Measurements from ENCODE around the gene STRIP2.
"Not testable (repeated sequence)": the region's sequence is repeated elsewhere in the genome, so short reads cannot be mapped to it uniquely, and the experiment has no call there.

The STRIP2 gene

DNA sequence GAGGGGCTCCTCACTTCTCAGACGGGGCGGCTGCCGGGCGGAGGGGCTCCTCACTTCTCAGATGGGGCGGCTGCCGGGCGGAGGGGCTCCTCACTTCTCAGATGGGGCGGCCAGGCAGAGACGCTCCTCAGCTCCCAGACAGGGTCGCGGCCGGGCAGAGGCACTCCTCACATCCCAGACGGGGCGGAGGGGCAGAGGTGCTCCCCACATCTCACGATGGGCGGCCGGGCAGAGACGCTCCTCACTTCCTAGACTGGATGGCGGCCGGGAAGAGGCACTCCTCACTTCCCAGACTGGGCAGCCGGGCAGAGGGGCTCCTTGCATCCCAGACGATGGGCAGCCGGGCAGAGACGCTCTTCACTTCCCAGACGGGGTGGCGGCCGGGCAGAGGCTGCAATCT is 42.2 kb downstream of the STRIP2 start:
- not testable (repeated sequence) for H3K4me3 ChIP-seq (ENCODE audit: low read length); H3K9ac ChIP-seq (ENCODE audit: low read depth, low read length); H3K9me3 ChIP-seq (ENCODE audit: insufficient read depth, low read depth, low read length); H3K27ac ChIP-seq (ENCODE audit: low read depth, low read length); H3K27me3 ChIP-seq (ENCODE audit: insufficient read depth, low read length); H3K4me1 ChIP-seq (ENCODE audit: insufficient read depth, low read length)
- H3K36me3 ChIP-seq (ENCODE audit: insufficient read depth, low read length), result peaks cover 12% of the 10 kb centered on the region; the same call in 1 of the 2 replicates
- WGBS, result 96% methylated on average over 20 of the region's 27 CpGs

DNA sequence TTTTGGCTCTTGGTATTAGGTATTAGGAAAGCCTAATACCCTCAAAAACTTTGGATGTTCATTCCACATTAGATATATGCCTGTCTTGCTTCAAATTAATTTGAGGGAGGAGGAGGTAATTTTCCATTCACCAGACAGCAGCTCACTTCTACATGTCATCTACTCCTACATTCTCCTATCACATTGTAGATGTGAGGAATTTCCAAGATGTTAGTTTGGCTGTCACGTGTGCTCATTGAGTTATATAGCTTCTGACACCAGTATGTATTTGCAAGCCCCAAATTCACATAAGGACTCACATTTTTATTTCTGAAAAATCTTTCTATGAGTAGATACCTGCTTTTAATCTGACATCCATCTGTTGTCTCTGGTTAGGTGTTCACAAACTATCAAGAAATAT is 45.6 kb downstream of the STRIP2 start:
- H3K9me3 ChIP-seq (ENCODE audit: insufficient read depth, low read depth, low read length), result no peaks in the 10 kb centered on the region
- H3K9ac ChIP-seq (ENCODE audit: low read depth, low read length), result no peak overlapping the region
- 80% methylated on average over 1 of the region's 1 CpG for WGBS
- H3K4me3 ChIP-seq (ENCODE audit: low read length), result no peak overlapping the region
- H3K27ac ChIP-seq (ENCODE audit: low read depth, low read length), result no peak overlapping the region
- H3K27me3 ChIP-seq (ENCODE audit: insufficient read depth, low read length), result no peaks in the 10 kb centered on the region
- peaks cover 23% of the 10 kb centered on the region; the same call in 1 of the 2 replicates for H3K36me3 ChIP-seq (ENCODE audit: insufficient read depth, low read length)
- H3K4me1 ChIP-seq (ENCODE audit: insufficient read depth, low read length), result no peaks in the 10 kb centered on the region

DNA sequence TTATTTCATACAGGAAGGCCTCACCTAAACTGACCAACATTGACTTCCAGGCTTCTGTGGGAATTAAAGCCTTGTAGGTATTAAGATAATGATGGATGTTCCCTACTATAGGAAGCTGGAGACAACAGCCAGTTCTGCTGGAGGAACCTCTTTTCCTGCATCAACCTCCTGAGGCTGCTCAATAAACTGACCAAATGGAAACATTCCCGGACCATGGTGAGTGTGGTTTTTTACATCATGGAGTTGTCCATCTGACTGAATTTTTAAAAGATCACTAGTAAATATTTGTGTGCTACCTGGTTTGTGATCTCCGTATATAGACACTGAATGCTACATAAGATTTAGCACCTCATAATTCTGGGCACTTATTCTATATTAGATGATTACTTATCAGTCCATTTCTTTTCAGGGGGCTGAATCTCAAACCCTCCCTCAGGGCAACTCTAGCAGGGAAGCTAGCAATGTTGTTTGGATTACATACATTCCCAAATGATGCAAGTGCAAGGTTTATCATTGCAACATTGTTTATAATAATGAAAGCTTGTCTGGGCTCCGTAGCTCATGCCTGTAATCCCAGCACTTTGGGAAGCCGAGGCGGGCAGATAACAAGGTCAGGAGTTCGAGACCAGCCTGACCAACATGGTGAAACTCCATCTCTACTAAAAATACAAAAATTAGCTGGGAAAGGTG is 46.6 kb downstream of the STRIP2 start:
- H3K27ac ChIP-seq (ENCODE audit: low read depth, low read length), result no peak overlapping the region
- H3K4me1 ChIP-seq (ENCODE audit: insufficient read depth, low read length), result no peaks in the 10 kb centered on the region
- no peaks in the 10 kb centered on the region for H3K27me3 ChIP-seq (ENCODE audit: insufficient read depth, low read length)
- H3K9me3 ChIP-seq (ENCODE audit: insufficient read depth, low read depth, low read length), result no peaks in the 10 kb centered on the region
- 97% methylated on average over 5 of the region's 6 CpGs for WGBS
- H3K36me3 ChIP-seq (ENCODE audit: insufficient read depth, low read length), result peaks cover 23% of the 10 kb centered on the region; the same call in 1 of the 2 replicates
- H3K4me3 ChIP-seq (ENCODE audit: low read length), result no peak overlapping the region
- no peak overlapping the region for H3K9ac ChIP-seq (ENCODE audit: low read depth, low read length)

DNA sequence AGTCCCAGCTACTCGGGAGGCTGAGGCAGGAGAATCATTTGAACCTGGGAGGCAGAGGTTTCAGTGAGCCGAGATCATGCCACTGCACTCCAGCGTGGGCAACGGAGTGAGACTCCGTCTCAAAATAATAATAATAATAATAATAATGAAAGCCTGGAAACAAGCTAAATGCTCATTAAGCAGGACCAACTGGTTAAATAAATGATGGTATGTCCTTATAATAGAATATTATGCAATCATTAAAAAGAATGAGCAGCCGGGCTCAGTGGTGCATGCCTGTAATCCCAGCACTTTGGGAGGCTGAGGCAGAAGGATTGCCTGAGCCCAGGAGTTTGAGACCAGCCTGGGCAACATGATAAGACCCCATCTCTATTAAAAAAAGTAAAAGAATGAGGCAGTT is 47.1 kb downstream of the STRIP2 start:
- H3K36me3 ChIP-seq (ENCODE audit: insufficient read depth, low read length), result peaks cover 26% of the 10 kb centered on the region; the same call in 1 of the 2 replicates
- not testable (repeated sequence) for H3K9me3 ChIP-seq (ENCODE audit: insufficient read depth, low read depth, low read length); H3K4me1 ChIP-seq (ENCODE audit: insufficient read depth, low read length); H3K27me3 ChIP-seq (ENCODE audit: insufficient read depth, low read length); H3K4me3 ChIP-seq (ENCODE audit: low read length); H3K9ac ChIP-seq (ENCODE audit: low read depth, low read length); H3K27ac ChIP-seq (ENCODE audit: low read depth, low read length)
- WGBS, result 93% methylated on average over 3 of the region's 6 CpGs

DNA sequence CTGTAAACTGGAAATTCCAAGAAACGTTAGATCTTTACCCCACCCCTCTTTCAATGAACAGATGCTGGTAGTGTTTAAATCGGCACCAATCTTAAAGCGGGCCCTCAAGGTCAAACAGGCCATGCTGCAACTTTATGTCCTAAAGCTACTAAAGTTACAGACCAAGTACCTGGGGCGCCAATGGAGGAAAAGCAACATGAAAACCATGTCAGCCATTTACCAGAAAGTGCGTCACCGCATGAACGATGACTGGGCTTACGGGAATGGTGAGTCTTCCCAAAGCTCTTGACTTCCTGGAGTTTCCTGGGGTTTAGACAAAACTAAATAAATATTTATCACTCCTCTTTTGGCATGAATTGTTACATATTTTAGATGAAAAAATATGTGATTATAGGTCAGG is 48.5 kb downstream of the STRIP2 start:
- no peak overlapping the region for H3K27ac ChIP-seq (ENCODE audit: low read depth, low read length)
- H3K9me3 ChIP-seq (ENCODE audit: insufficient read depth, low read depth, low read length), result no peaks in the 10 kb centered on the region
- no peaks in the 10 kb centered on the region for H3K27me3 ChIP-seq (ENCODE audit: insufficient read depth, low read length)
- H3K4me3 ChIP-seq (ENCODE audit: low read length), result no peak overlapping the region
- peaks cover 23% of the 10 kb centered on the region; the same call in 1 of the 2 replicates for H3K36me3 ChIP-seq (ENCODE audit: insufficient read depth, low read length)
- no peaks in the 10 kb centered on the region for H3K4me1 ChIP-seq (ENCODE audit: insufficient read depth, low read length)
- WGBS, result 94% methylated on average over 8 of the region's 8 CpGs
- H3K9ac ChIP-seq (ENCODE audit: low read depth, low read length), result no peak overlapping the region

DNA sequence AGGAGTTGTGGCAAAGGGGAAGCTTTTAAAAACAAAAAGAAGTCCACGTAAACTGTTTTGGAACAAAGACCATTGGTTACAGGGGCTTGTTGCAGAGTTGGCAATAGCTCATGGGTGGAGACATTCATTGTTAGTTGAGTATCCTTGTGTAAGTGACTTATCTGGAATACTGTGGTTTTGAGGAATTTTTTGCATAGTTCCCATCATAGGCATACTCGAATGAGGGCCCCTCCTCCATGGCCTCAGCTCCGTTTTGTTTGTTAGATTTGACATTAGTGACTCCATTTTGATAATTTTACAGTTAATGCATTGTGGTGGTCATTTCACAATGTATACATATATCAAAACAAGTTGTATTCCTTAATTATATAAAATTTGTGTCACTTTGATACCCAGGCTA is 55.3 kb downstream of the STRIP2 start:
- no peaks in the 10 kb centered on the region for H3K27me3 ChIP-seq (ENCODE audit: insufficient read depth, low read length)
- no peak overlapping the region for H3K9ac ChIP-seq (ENCODE audit: low read depth, low read length)
- H3K9me3 ChIP-seq (ENCODE audit: insufficient read depth, low read depth, low read length), result no peaks in the 10 kb centered on the region
- no peaks in the 10 kb centered on the region for H3K4me1 ChIP-seq (ENCODE audit: insufficient read depth, low read length)
- no peak overlapping the region for H3K4me3 ChIP-seq (ENCODE audit: low read length)
- 0 out of 2 replicates have a peak, but pooled peaks cover 5% of the 10 kb centered on the region for H3K36me3 ChIP-seq (ENCODE audit: insufficient read depth, low read length)
- H3K27ac ChIP-seq (ENCODE audit: low read depth, low read length), result no peak overlapping the region
- 96% methylated on average over 2 of the region's 3 CpGs for WGBS

DNA sequence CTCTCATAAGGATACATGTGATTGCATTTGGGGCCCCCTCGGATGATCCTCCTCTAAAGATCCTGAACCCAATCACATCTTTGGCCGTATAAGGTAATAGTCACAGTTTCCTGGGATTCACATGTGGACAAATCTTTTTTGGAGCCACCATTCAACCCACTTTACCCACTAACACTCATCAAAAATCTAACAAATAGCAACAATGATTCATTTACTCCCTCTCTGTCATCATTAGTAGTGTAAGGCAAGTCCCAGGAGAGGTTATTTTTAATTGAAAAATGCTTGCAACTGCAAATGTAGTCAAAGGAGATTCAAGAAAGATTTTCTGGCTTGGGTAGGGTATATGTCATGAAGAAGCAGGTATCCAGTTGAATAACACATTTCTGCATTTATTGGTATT is 58.2 kb downstream of the STRIP2 start:
- Histone ChIP-seq H3K4me1 (ENCODE audit: insufficient read depth, low read length) (no peaks in the 10 kb centered on the region), H3K9me3 (ENCODE audit: insufficient read depth, low read depth, low read length) (no peaks in the 10 kb centered on the region), H3K9ac (ENCODE audit: low read depth, low read length) (no peak overlapping the region), H3K4me3 (ENCODE audit: low read length) (no peak overlapping the region), H3K27me3 (ENCODE audit: insufficient read depth, low read length) (no peaks in the 10 kb centered on the region), H3K36me3 (ENCODE audit: insufficient read depth, low read length) (no peaks in the 10 kb centered on the region), H3K27ac (ENCODE audit: low read depth, low read length) (no peak overlapping the region)
- 93% methylated on average over 2 of the region's 2 CpGs for WGBS

DNA sequence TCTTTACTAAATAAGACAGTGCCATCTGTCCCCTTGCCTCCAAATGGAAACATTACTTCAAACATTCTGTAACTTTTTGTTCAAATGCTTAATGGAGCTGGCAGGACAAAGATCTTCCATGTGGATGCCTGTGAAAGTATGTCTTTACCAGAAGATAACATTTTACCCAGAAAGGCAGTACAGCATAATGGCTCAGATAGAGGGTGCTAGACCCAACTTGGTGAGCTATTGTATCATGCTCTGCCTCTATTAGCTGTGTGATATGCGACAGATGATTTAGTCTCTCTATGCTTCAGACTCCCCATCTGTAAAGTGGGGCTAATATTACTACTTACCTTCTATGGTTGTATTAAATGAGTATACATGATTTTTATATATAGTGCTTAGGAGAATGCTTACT is 59.3 kb downstream of the STRIP2 start:
- Histone ChIP-seq H3K36me3 (ENCODE audit: insufficient read depth, low read length) (no peaks in the 10 kb centered on the region), H3K9me3 (ENCODE audit: insufficient read depth, low read depth, low read length) (no peaks in the 10 kb centered on the region), H3K9ac (ENCODE audit: low read depth, low read length) (no peak overlapping the region), H3K4me3 (ENCODE audit: low read length) (no peak overlapping the region), H3K4me1 (ENCODE audit: insufficient read depth, low read length) (no peaks in the 10 kb centered on the region), H3K27me3 (ENCODE audit: insufficient read depth, low read length) (no peaks in the 10 kb centered on the region), H3K27ac (ENCODE audit: low read depth, low read length) (no peak overlapping the region)
- no CpG with 5 or more reads among the region's 1 CpG for WGBS

DNA sequence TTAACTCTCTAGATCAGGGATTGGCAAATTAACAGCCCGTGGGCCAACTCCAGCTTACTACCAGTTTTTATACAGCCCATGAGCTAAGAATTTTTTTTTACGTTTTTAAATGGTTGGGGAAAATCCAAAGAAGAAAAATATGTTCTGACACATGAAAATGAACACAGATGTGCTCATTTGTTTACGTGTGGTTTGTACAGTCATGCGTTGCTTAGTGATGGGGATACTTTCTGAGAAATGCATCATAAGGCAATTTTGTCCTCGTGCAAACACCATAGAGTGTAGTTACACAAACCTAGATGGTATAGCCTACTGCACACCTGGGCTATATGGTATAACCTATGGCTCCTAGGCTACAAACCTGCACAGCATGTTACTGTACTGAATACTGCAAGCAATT is 59.8 kb downstream of the STRIP2 start:
- Histone ChIP-seq H3K4me3 (ENCODE audit: low read length) (no peak overlapping the region), H3K27me3 (ENCODE audit: insufficient read depth, low read length) (no peaks in the 10 kb centered on the region), H3K9ac (ENCODE audit: low read depth, low read length) (no peak overlapping the region), H3K9me3 (ENCODE audit: insufficient read depth, low read depth, low read length) (no peaks in the 10 kb centered on the region), H3K36me3 (ENCODE audit: insufficient read depth, low read length) (no peaks in the 10 kb centered on the region), H3K4me1 (ENCODE audit: insufficient read depth, low read length) (no peaks in the 10 kb centered on the region), H3K27ac (ENCODE audit: low read depth, low read length) (no peak overlapping the region)
- 85% methylated on average over 5 of the region's 5 CpGs for WGBS

DNA sequence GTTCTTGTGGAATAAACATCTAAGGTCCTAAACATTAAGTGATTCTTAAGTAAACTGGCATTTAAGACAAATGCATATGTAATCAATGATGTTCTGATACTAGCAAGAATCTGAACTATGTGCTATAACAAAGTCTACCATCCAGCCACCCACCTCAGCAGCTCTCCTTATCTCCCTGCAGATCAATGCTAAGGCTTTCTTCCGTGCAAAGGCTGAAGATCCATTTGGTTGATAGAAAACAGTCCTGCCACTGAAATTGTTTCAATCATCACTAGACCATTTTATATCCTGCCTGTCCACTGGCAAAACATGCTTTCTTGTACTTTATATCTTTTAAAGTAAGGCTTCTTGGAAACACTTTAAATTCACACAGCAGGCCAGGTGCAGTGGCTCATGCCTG is 61.8 kb downstream of the STRIP2 start:
- 68% methylated on average over 1 of the region's 1 CpG for WGBS
- Histone ChIP-seq H3K27ac (ENCODE audit: low read depth, low read length) (no peak overlapping the region), H3K27me3 (ENCODE audit: insufficient read depth, low read length) (peaks cover 4% of the 10 kb centered on the region), H3K36me3 (ENCODE audit: insufficient read depth, low read length) (no peaks in the 10 kb centered on the region), H3K9me3 (ENCODE audit: insufficient read depth, low read depth, low read length) (no peaks in the 10 kb centered on the region), H3K4me3 (ENCODE audit: low read length) (no peak overlapping the region), H3K9ac (ENCODE audit: low read depth, low read length) (no peak overlapping the region), H3K4me1 (ENCODE audit: insufficient read depth, low read length) (no peaks in the 10 kb centered on the region)

DNA sequence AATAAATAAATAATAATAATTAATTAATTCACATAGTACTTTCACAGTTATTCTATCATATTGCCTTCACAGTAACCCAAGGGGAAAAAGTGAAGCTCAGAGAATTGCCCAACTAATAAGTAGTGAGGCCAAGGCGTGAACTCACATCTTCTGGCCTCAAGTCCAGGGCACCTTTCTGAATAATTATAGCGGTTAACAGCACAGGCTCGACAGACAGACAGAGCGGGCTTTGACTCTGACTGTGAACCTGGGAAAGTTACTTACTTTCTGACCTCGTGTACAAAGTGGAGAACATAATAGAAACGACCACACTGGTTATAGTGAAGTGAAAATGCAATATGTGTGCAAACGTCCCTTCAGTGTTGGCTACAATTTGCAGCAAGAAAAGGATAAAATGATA is 62.4 kb downstream of the STRIP2 start:
- H3K9me3 ChIP-seq (ENCODE audit: insufficient read depth, low read depth, low read length), result no peaks in the 10 kb centered on the region
- no peaks in the 10 kb centered on the region for H3K4me1 ChIP-seq (ENCODE audit: insufficient read depth, low read length)
- WGBS, result 76% methylated on average over 7 of the region's 7 CpGs
- H3K36me3 ChIP-seq (ENCODE audit: insufficient read depth, low read length), result no peaks in the 10 kb centered on the region
- peaks cover 10% of the 10 kb centered on the region for H3K27me3 ChIP-seq (ENCODE audit: insufficient read depth, low read length)
- no peak overlapping the region for H3K9ac ChIP-seq (ENCODE audit: low read depth, low read length)
- no peak overlapping the region for H3K27ac ChIP-seq (ENCODE audit: low read depth, low read length)
- H3K4me3 ChIP-seq (ENCODE audit: low read length), result no peak overlapping the region

DNA sequence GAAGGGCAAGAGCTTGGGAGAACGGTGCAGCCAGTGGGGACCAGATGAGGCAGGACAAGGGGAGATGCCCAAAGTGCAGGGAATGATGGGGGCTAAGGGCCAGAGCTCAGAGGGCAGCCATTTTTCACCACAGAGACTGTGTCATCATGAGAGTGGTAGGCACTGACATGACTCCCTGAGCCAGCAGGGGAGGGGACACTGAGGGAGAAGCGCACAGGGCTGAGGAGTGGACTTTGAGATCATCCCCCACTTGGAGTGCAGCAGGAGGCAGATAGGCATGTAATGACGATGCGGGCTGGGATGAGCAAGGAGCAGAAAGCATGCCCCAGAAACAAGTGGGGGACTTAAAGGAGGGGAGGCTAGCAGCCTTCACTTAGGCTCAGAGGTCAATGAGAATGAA is 62.9 kb downstream of the STRIP2 start:
- Histone ChIP-seq H3K9me3 (ENCODE audit: insufficient read depth, low read depth, low read length) (no peaks in the 10 kb centered on the region), H3K27ac (ENCODE audit: low read depth, low read length) (no peak overlapping the region), H3K27me3 (ENCODE audit: insufficient read depth, low read length) (peaks cover 14% of the 10 kb centered on the region), H3K9ac (ENCODE audit: low read depth, low read length) (no peak overlapping the region), H3K4me3 (ENCODE audit: low read length) (no peak overlapping the region), H3K4me1 (ENCODE audit: insufficient read depth, low read length) (no peaks in the 10 kb centered on the region), H3K36me3 (ENCODE audit: insufficient read depth, low read length) (no peaks in the 10 kb centered on the region)
- WGBS, result 89% methylated on average over 4 of the region's 4 CpGs

Measured in HUES64 (cell line).